Measurements from ENCODE around the gene ACER1.

- TF ChIP-seq CTCF (IDR thresholded peaks at IDR 0.05) = peak in 1 of 6 experiments; percentile 28
- no peak for TF ChIP-seq POLR2A (IDR thresholded peaks at IDR 0.05)
Observed at GRCh38 chr19:6312018-6312417, 21.4 kb downstream of the ACER1 start.

All from esophagus squamous epithelium (tissue), 4 donors.